Stimulated activated CD4-positive, alpha-beta T cell treated with anti-CD3 and anti-CD28 coated beads, Interleukin-12 subunit alpha, Interleukin-12 subunit beta, amount 100 ng/mL, for 4 hours (primary cell): Measurements from ENCODE around the gene CCDC51.
"Not testable (repeated sequence)": the region's sequence is repeated elsewhere in the genome, so short reads cannot be mapped to it uniquely, and the experiment has no call there.

Experiments used
- DNase-seq: peaks from one replicate; pipeline ENCODE4 v3.0.0-alpha.2; 2020

CCDC51 gene

DNA sequence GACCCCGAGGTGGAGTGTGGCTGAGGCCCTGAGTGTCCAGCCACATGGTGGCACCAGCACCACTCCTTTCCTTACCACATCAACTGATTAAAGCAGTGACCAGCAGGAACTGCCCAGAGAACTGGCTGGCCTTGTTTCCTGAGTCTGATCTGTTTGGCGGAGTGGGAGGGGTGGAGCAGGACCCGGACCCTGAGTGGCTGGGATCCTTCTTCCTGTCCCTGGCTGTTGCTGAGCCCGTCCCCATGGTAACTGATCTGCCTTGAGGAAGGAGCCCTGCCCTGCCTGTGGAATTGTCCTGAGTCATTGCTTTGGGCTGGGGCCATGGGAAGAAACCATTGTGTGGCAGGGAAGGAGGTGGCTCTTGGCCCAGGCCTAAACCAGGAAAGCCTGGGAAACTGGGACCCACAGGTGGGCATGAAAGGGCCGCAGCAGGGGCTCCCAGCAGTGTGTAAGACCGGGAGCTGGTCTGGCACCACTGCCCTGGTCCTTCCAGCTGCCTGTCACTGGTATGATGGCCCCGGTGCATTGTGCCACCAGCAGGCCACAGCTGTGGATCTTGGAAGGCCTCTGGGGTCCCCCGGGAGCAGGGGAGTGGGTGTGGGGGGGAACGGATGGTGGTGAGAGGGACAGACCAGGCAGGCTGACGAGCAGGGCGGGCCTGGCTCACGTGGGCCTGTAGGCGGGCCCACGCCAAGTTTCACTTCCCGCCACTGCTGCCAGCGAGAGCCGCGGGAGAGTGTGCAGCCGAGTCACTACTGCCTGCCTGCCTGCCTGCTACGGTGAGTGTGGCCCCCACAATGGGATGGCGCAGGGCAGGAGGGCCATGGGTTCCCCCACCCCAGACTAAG lies 25.8 kb upstream of the CCDC51 start:
- peak; percentile 78 for DNase-seq

DNA sequence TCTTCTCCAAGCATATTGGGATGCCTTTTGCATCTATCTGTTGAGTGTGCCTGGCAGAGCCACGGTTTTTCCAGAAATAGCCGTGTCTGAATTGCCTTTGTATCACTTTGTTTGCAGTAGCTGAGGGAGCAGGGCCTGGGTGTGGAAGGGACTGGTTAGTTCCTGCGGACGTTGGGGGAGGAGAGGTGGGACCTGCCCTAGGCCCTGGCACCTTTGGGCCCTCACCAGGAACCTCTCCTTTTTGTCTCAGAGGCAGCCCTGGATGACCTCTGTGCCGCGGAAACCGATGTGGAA lies 25.3 kb upstream of the CCDC51 start:
- no peak for DNase-seq

DNA sequence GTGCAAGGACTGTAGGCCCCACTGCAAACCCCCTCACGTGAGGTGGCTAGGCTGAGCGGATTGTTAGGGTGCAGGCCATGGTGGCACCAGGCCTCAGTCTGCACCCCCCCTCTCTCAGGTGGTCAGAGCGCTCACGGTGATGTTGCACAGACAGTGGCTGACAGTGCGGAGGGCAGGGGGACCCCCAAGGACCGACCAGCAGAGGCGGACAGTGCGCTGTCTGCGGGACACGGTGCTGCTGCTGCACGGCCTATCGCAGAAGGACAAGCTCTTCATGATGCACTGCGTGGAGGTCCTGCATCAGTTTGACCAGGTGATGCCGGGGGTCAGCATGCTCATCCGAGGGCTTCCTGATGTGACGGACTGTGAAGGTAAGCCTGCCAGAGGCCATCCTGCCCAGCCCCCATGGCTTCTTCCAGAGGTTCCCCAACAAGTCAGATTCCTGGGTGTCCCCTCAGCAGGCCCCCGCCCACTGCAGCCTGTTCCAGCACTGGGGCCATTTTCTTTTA lies 24.8 kb upstream of the CCDC51 start:
- DNase-seq: no peak

DNA sequence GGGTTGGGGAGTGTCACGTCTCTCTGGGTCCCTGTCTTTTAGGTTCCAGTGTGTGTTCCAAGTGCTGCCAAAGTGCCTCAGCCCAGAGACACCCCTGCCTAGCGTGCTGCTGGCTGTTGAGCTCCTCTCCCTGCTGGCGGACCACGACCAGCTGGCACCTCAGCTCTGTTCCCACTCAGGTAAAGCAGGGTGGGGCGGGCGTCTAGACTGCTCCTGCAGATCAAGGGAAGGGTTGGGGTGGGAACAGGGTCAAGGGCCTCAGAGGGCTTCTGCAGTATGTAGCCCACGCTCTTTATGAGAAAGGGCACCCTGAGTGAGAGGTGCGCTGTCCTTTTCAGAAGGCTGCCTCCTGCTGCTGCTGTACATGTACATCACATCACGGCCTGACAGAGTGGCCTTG lies 23.8 kb upstream of the CCDC51 start:
- DNase-seq: no peak

DNA sequence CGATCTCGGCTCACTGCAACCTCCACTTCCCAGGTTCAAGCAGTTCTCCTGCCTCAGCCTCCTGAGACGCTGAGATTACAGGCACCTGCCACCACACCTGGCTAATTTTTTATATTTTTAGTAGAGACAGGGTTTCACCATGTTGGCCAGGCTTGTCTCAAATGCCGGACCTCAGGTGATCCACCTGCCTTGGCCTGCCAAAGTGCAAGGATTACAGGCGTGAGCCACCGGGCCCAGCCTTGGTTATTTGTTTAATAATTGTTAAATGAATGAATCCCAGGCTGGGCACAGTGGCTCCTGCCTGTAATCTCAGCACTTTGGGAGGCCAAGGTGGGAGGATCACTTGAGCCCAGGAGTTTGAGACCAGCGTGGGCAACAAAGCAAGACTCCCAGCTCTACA lies 21.8 kb upstream of the CCDC51 start:
- not testable (repeated sequence) for DNase-seq

DNA sequence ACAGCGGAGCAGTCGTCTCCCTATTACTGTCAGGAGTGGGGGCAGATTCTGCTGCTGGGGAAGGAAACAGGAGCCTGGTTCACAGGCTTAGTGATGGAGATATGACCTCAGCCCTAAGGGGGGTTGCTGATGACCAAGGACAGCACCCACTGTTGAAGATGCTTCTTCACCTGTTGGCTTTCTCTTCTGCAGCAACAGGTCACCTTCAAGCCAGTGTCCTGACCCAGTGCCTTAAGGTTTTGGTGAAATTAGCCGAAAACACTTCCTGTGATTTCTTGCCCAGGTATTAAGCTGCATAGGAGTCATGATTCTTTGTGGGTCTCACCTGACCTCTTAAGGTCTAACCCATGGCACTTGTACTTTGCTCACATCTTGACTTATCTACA lies 20.6 kb upstream of the CCDC51 start:
- DNase-seq: no peak

DNA sequence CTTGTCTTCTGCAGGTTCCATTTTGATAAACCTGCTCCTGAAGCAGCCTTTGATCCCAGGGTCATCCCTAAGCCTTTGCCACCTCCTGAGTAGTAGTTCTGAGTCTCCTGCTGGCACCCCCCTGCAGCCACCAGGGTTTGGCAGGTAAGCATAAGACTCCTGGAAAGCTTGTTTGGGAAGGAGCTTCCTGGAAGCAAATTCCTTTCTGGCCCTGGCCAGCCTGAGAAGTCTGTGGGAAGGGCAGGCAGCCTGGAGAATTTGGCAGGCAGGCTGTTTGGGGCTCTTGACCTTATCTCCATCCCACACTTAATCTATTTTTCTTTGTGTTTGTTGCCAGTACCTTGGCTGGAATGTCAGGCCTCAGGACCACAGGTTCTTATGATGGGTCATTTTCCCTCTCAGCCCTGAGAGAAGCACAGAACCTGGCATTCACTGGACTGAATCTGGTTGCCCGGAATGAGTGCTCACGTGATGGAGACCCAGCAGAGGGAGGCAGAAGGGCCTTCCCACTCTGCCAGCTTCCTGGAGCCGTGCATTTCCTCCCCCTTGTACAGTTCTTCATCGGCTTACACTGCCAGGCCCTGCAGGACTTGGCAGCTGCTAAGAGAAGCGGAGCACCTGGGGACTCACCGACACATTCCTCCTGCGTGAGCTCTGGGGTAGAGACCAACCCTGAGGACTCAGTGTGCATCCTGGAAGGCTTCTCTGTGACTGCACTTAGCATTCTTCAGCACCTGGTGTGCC lies 20.0 kb upstream of the CCDC51 start:
- DNase-seq: no peak

DNA sequence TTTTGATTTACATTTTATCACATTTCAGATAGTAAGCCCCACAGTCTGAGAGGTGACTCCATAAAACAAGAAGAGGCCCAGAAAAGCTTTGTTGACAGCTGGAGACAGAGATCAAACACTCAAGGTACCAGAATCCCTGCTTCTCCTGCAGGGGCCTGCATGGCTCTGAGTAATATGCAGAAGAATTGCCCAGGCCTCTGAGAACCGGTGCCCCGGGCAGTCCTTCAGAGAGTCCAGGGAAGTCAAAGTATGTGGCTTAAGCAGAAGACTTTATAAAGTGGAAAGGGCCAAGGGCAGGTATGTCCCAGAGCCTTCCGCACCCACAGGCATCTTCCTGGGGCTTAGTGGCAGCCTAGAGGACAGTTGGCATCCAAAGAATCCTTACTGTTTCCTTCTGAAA lies 19.4 kb upstream of the CCDC51 start:
- no peak for DNase-seq

DNA sequence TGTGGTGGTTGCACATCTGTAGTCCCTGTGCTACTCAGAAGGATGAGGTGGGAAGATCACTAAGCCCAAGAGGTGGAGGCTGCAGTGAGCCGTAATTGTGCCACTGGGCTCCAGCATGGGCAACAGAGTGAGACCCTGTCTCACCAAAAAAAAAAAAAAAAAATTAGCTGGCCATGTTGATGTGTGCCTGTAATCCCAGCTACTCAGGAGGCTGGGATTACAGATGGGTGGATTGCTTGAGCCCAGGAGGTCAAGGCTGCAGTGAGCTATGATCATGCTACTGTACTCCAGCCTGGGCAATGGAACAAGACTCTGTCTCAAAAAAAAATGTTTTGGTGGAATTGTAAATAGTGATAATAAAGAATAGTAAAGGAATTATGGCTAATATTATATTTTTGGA lies 16.5 kb upstream of the CCDC51 start:
- no peak for DNase-seq

DNA sequence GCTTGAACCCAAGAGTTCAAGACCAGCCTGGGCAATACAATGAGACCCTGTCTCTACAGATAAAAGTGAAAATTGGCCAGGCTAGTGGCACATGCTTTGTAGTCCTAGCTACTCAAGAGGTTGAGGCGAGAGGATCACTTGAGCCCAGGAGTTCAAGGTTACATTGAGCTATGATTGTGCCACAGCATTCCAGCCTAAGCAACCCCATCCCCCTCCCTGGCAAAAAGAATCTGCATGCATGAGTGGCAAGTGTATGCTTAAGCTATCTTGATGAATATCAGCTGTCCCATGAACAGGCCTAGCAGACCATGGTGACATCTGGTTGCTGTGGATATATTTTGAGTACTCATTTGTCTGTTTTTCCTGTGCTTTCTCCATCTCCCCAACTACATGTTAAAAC lies 11.4 kb upstream of the CCDC51 start:
- no peak for DNase-seq

DNA sequence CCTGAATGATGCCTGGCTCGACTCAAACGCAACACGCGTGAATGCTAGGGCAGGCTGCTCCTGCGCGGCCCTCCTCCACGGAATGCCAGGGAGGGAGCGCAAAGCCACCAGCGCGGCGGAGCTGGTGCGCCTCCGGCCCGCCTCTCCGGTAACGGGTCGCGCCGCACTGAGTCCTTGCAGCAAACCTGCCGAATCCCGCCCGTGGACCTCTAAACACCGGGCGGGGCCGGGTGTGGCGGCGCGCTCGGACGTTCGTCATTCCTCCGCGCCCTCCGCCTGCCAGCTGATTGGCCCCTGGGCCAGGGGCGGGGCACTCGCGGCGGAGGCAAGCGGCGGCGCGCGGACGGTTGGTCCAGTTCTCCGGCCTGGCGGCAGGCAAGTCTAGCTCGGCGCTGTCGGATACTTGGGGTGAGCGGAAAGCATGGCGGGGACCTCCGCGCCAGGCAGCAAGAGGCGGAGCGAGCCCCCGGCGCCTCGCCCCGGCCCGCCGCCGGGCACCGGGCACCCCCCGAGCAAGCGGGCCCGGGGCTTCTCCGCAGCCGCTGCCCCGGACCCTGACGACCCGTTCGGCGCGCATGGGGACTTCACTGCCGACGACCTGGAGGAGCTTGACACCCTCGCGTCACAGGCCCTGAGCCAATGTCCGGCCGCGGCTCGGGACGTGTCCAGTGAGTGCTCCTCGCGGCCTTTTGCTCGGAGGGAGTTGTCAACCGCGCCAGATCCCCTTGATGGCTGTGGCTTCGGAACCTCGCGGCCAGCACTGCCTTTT lies 6.7 kb upstream of the CCDC51 start, which contains the start of gene ATRIP:
TSS of gene ATRIP (plus strand) at position 313 of the 769 bp plus-strand sequence. CDS start at position 422, 109 bp downstream.
- peak; percentile 85 for DNase-seq

DNA sequence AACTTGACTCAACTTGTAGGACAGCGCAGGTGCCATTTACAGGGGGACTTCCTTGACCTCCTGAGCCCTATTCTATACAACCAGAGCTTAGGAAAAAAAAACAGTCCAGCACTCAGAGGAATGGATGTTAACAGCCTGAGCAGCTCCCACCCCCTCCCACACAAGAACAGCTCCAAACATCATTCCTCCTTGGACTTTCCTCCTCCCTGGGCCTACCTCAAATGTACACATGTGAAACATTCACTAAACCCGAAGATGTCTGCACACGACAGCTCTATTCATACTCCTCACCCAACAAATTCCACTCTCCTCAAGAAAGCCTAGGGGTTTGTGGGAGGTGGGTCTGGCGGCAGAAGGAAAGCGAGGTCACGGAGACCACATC lies 6.1 kb upstream of the CCDC51 start:
- DNase-seq: no peak

DNA sequence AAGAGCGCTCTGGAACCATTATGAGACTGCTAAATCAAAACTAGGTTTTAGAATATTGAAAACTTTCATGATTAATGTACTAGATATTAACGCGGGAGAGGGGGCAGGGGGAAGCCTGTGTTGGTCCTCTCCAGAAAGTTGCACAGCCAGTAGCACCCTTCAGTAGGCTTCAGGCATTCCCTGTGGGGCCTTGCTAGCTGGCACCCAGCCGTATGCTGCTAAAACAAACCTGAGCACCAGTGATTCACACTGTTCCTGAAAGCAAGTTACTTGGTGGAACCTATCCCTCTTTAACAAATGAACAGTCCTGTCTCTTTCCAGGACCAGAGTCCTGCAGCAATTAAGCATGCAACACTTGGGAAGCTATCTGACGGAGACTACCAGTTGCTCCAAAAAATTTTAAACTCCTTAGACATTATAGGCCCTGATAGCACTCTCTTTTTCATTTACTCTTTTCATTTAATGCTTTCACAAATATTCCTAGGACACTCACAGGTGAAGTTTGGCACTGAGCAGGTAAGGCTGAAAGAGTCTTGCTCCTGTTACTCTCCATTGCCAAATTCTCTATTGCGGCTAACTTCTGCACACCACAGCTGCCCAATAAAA lies 5.5 kb upstream of the CCDC51 start:
- no peak for DNase-seq

DNA sequence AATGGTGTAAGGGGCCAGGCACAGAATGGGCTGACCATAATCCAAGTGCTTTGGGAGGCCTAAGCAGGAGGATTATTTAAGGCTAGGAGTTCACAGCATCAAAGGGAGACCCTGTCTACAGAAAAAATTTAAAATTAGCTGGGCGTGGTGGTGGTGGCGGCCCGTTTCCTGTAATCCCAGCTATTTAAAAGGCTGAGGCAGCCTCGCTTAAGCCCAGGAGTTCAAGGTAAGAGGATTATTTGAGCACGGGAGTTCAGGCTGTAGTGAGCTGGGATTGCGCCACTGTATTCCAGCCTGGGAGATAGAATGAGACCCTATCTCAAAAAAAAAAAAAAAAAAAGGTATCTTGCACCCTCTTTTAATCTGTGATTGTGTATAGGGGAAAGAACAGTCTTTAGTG lies 2.0 kb upstream of the CCDC51 start:
- DNase-seq: no peak

DNA sequence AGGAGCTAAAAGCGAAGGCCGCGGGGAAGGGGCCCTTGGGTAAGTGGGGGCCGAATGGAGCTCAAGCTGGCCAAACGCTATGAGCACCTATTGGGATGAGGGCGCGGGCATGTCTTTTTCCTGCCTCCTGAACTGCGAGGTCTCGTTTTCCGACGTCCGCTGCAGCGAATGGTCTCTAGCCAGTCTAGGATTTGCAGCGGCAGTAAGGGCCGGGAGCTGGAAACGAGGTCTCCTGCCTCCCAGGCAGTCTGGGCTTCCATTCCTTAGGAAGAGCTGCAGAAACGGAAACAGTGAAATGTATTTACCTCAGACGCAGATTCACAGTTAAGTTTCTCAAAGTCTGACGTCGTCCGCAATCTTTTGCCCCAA lies 655 bp upstream of the CCDC51 start:
- no peak for DNase-seq

DNA sequence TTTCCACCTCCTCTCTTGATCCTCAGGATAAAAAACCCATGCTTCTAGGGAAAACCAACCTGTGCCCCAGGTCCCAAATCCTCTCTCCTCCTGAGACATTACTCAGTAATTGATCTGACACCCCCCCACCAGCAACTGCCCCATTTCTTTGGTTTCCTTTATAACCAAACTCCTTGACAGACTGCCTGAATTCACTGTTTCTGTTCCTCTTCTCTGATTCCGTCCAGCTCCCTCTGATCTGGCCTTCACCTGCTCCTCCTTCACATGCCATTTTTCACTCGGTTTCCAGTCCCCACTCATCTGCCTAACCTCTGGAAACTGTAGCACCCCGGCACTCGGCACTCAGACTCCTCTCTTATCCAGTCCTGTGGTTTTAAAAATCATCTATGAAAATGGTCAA lies 2.1 kb downstream of the CCDC51 start:
- no peak for DNase-seq

DNA sequence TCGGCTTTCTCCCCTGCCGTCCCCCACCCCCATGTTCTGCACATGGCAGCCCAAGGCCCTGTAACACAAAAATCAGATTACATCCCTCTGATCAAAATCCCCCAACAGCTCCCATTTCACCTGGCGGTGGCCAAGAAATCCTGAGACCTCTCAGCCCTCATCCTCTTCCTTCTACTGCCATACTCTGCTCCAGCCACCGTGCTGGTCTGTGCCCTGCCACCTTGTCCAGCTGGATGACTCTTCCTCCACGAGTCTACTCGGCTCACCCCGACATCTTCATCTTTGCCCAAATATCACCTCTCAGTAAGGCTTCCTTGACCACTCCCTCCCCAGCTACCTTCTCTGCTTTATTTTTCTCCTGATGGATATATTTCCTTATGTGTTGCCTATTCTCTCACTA lies 3.1 kb downstream of the CCDC51 start:
- DNase-seq: no peak

DNA sequence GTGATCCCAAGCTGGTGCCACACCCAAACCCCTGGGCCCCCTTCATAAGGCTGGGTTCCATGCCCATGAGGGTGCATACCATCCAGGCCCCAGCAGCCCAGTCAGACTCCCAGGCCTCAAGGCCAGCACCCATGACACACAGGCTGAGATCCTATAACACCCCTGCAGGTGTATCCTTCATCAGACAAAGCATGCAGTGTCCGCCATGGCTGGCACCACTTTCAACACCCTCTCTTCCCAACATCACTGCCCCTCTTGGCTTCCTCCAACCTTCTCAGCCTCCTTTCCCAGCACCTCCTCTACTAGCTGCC lies 3.5 kb downstream of the CCDC51 start:
- no peak for DNase-seq

DNA sequence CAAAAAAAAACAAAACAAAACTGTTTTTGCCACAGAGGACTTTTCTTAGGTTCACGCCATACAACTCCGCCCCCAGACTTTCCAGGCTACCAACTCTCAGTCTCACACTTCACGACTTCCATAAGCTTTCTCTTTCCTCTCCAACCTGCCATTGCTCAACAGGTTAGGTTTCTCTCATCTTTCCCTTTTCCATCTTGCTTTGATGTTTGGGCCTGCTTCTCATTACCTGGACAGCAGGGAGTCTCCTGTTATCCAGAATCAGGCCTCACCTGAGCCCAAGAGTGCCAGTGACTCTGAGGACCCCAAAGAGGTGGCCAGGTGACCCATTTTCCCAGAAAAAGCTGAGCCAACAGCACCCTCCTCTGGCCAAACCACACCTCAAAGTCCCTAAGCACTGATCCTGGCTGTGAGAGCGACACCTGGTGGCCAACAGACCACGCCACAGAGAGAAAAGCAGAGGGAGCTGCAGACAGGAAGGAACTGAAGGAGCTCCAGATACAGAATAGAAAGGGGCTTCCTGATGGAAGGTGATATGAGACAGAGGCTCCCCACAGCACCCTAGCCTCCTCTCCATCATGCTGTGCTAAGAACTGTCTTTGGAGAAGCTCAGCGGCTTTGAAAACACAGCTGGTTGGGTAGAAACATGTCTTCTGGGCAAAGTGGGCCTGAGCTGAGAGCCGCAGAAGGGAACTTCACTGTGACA lies 4.0 kb downstream of the CCDC51 start:
- DNase-seq: peak; percentile 79

DNA sequence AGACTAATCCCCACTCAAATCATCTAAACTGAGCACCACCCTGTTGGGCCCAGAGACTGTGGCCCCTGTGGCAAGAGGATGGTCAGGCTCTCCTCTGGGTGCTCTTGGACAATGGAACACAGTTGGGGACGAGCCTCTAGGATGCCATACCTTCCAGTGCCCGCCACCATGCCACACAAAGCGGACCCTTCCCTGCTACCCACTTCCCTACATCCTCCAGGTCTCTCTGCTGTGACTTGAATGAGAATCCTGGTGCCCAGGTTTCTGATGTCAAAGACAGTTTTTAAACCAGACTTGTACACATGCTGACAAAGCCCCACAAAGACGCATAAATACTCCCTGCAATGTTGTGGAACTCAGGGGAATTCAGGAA lies 4.7 kb downstream of the CCDC51 start:
- DNase-seq: no peak

DNA sequence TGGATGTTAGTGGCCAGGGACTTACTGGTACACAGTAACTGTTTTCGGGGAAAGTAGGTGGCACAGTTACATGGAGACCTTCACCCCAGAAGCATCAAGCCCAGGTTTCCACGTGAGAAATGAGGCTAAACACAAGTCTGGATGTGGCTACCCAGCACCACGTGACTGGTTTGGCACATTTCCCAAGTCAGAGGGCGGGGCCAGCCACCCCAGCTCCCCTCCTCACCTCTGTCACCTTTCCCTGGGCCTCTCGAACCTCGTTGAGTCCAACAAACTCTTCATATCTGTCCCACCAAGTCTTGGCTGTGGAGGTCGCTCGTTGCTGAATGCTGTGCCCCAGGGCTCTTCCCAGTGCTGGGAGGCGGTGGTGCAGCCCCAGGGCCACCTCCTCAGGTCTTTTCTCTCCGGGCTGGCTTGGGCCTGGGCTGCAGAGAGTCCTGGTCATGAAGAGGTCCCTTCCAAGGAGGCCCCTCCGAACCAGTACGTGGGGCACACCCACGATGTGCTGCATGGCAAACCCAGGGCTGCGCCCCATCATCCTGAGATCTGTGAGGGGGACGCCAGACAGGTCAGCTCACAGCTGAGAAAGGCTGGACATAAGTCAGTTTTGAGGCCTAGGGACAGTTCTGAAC lies 5.2 kb downstream of the CCDC51 start:
- DNase-seq: no peak

DNA sequence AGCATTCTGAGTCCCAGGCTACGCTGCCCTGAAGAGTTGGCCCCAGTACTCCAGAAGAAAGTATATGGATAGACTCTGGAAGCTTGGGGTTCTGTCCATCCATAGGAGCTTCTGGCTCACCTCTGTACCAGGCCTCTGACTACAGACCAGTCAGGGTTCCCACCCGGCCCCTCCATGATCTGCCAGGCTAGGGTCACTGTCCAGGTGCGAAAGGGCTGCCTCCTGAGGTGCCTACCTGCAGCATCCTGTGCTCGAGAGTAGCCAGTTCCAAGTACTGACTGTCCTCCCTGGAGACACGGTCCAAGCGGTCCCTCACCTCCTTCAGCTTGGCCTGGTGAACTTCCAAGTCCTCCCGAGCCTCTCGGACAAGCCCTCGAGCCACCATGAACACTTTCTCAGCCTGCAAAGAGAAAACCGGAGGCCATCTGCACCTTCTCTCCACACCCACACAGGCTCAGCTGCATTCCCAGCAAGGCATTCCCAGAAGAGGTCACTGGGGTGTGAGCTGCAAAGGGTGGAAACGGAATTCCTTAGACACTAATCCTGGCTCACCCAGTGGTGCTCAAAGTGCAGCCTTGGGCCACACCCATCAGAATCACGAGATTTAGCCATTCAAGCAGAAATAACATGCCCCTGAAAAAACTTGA lies 6.3 kb downstream of the CCDC51 start:
- no peak for DNase-seq
